ENCODE data around the gene CRACDL.

Gene CRACDL

GRCh38 chr2:98778151-98778550 is 157.9 kb downstream of the CRACDL start (continued):
- TF ChIP-seq, protein P1, sequence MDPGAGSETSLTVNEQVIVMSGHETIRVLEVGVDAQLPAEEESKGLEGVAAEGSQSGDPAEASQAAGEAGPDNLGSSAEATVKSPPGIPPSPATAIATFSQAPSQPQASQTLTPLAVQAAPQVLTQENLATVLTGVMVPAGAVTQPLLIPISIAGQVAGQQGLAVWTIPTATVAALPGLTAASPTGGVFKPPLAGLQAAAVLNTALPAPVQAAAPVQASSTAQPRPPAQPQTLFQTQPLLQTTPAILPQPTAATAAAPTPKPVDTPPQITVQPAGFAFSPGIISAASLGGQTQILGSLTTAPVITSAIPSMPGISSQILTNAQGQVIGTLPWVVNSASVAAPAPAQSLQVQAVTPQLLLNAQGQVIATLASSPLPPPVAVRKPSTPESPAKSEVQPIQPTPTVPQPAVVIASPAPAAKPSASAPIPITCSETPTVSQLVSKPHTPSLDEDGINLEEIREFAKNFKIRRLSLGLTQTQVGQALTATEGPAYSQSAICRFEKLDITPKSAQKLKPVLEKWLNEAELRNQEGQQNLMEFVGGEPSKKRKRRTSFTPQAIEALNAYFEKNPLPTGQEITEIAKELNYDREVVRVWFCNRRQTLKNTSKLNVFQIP (CRISPR knock-in tag; IDR thresholded peaks at IDR 0.05; ENCODE audit: borderline replicate concordance, low read depth), result no peak
- no peak for TF ChIP-seq ZNF70 (CRISPR knock-in tag; IDR thresholded peaks at IDR 0.05)
- no peak for TF ChIP-seq ZFP3 (CRISPR knock-in tag; IDR thresholded peaks at IDR 0.05)
- TF ChIP-seq ESRRG (CRISPR knock-in tag; IDR thresholded peaks at IDR 0.05), result no peak
- no peak for TF ChIP-seq OSR1 (CRISPR knock-in tag; IDR thresholded peaks at IDR 0.05)
- no peak for TF ChIP-seq SNAI2 (CRISPR knock-in tag; IDR thresholded peaks at IDR 0.05)
- TF ChIP-seq CSDC2 (CRISPR knock-in tag; IDR thresholded peaks at IDR 0.05), result no peak
- no peak for TF ChIP-seq CSRNP3 (CRISPR knock-in tag; IDR thresholded peaks at IDR 0.05)
- no peak for TF ChIP-seq TCF4 (CRISPR knock-in tag; IDR thresholded peaks at IDR 0.05; ENCODE audit: borderline replicate concordance)
- no peak for TF ChIP-seq GLIS3 (CRISPR knock-in tag; IDR thresholded peaks at IDR 0.05)
- no peak for TF ChIP-seq ZNF565 (CRISPR knock-in tag; conservative IDR thresholded peaks at IDR 0.05; ENCODE audit: low read depth)
- TF ChIP-seq ZFP30 (CRISPR knock-in tag; IDR thresholded peaks at IDR 0.05), result no peak
- TF ChIP-seq RARB (CRISPR knock-in tag; IDR thresholded peaks at IDR 0.05), result no peak
- no peak for TF ChIP-seq ISL1 (CRISPR knock-in tag; IDR thresholded peaks at IDR 0.05)

DNA sequence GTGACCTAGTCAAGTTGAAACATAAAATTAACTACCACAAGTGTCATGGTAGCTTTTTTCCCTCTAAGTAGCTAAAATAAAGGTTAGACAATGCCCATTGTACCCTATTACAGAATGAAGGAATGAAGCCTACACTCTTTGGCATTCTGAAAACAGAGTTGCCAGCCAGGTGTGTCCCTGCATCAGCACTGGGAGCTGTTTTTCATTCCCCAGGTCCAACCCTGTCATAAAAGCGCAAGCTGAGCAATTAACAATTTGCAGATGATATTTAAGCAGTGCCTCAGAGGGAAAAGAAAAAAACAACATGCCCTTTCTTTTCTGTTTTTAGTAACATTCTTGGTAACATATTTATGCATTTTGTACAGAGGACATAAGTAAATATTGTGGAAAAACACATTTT is 158.3 kb downstream of the CRACDL start:
- ATAC-seq, result no peak
- TF ChIP-seq, protein P1 (CRISPR knock-in tag; IDR thresholded peaks at IDR 0.05; ENCODE audit: borderline replicate concordance, low read depth), result no peak
- no peak for TF ChIP-seq ZNF565 (CRISPR knock-in tag; conservative IDR thresholded peaks at IDR 0.05; ENCODE audit: low read depth)
- TF ChIP-seq ZFP3 (CRISPR knock-in tag; IDR thresholded peaks at IDR 0.05), result no peak
- TF ChIP-seq ZFP30 (CRISPR knock-in tag; IDR thresholded peaks at IDR 0.05), result no peak
- TF ChIP-seq RARB (CRISPR knock-in tag; IDR thresholded peaks at IDR 0.05), result no peak
- no peak for TF ChIP-seq GLIS3 (CRISPR knock-in tag; IDR thresholded peaks at IDR 0.05)
- TF ChIP-seq ESRRG (CRISPR knock-in tag; IDR thresholded peaks at IDR 0.05), result no peak
- TF ChIP-seq SNAI2 (CRISPR knock-in tag; IDR thresholded peaks at IDR 0.05), result no peak
- no peak for TF ChIP-seq ZC3H10 (CRISPR knock-in tag; IDR thresholded peaks at IDR 0.05)
- TF ChIP-seq CREB5 (CRISPR knock-in tag; IDR thresholded peaks at IDR 0.05; ENCODE audit: low read depth), result no peak
- TF ChIP-seq CSRNP3 (CRISPR knock-in tag; IDR thresholded peaks at IDR 0.05), result no peak

- no peak for ATAC-seq
- TF ChIP-seq SNAI2 (CRISPR knock-in tag; IDR thresholded peaks at IDR 0.05) (no peak), RARB (CRISPR knock-in tag; IDR thresholded peaks at IDR 0.05) (no peak), CREB5 (CRISPR knock-in tag; IDR thresholded peaks at IDR 0.05; ENCODE audit: low read depth) (no peak), ESRRG (CRISPR knock-in tag; IDR thresholded peaks at IDR 0.05) (no peak), OSR1 (CRISPR knock-in tag; IDR thresholded peaks at IDR 0.05) (no peak)
Measured at GRCh38 chr2:98777076-98777475, 158.9 kb downstream of the CRACDL start.

GRCh38 chr2:98776136-98776535 is 159.9 kb downstream of the CRACDL start:
- ATAC-seq, result no peak
- TF ChIP-seq CREB5 (CRISPR knock-in tag; IDR thresholded peaks at IDR 0.05; ENCODE audit: low read depth) (no peak), ZNF8 (CRISPR knock-in tag; IDR thresholded peaks at IDR 0.05) (no peak)

All from SK-N-SH treated with all-trans-retinoic acid at 6 μM for 48 hours (cell line).